HepG2 (cell line): ENCODE measurements around the gene TCF25. TPM values are rescaled to one million over a fixed set of nuclear protein-coding genes. Genes with fewer than 3 reads are reported as not detected.
A peak's percentile ranks its signal among the peaks of the same experiment; 100 is the strongest.

Experiments used
- ATF7 ChIP-seq, 2 experiments: fragments of 450-650 bp in 1 of 2; sonication (generic) in 1 of 2; formaldehyde crosslinking in 1 of 2; IDR thresholded peaks; 2 replicates each; pipeline versions ENCODE4 v1.4.0 to v1.6.1; 2016 to 2020; ENCODE audit warnings: antibody characterized with exemption in 1 of 2, mild to moderate bottlenecking in 1 of 2, missing genetic modification reagents in 1 of 2
- BRD4 ChIP-seq: sonication (generic); formaldehyde crosslinking; IDR thresholded peaks from 2 replicates; pipeline ENCODE4 v1.4.0; 2020; ENCODE audit warnings: missing genetic modification reagents
- HHEX ChIP-seq: IDR thresholded peaks from 2 replicates; pipeline ENCODE4 v1.6.1; 2016; ENCODE audit warnings: control low read depth
- IRF2 ChIP-seq: IDR thresholded peaks from 2 replicates; pipeline ENCODE4 v1.6.1; 2018; ENCODE audit warnings: missing genetic modification reagents, missing compliant biosample characterization
- MTF1 ChIP-seq: sonication (generic); formaldehyde crosslinking; IDR thresholded peaks from 2 replicates; pipeline ENCODE4 v1.5.0; 2020; ENCODE audit warnings: missing genetic modification reagents
- PHF20 ChIP-seq: sonication (generic); formaldehyde crosslinking; IDR thresholded peaks from 2 replicates; pipeline ENCODE4 v1.5.0; 2020; ENCODE audit warnings: mild to moderate bottlenecking, missing genetic modification reagents
- SIN3A ChIP-seq: IDR thresholded peaks from 2 replicates; pipeline ENCODE4 v1.6.1; 2011; ENCODE audit warnings: low read depth, mild to moderate bottlenecking, control low read depth, low read length, borderline replicate concordance
- ZNF10 ChIP-seq: sonication (generic); formaldehyde crosslinking; IDR thresholded peaks from 2 replicates; pipeline ENCODE4 v1.4.0; 2020; ENCODE audit warnings: mild to moderate bottlenecking, low read depth, missing genetic modification reagents, borderline replicate concordance
- ZNF24 ChIP-seq: fragments of 450-650 bp; IDR thresholded peaks from 2 replicates; pipeline ENCODE4 v1.6.1; 2017; ENCODE audit warnings: antibody characterized with exemption, mild to moderate bottlenecking
- ZNF337 ChIP-seq: sonication (generic); formaldehyde crosslinking; IDR thresholded peaks from 2 replicates; pipeline ENCODE4 v1.5.1; 2020; ENCODE audit warnings: missing genetic modification reagents, low read depth, mild to moderate bottlenecking, borderline replicate concordance
- ZNF34 ChIP-seq: sonication (generic); formaldehyde crosslinking; IDR thresholded peaks from 2 replicates; pipeline ENCODE4 v1.4.0; 2020; ENCODE audit warnings: mild to moderate bottlenecking, missing genetic modification reagents, borderline replicate concordance
- ZNF432 ChIP-seq: sonication (generic); formaldehyde crosslinking; IDR thresholded peaks from 2 replicates; pipeline ENCODE4 v1.5.0; 2020; ENCODE audit warnings: missing genetic modification reagents, mild to moderate bottlenecking, borderline replicate concordance
- ZNF792 ChIP-seq: IDR thresholded peaks from 2 replicates; pipeline ENCODE4 v1.6.1; 2016
- polyA plus RNA-seq, 8 experiments: library from polyadenylated mRNA; depleted of rRNA in 3 of 8; stranded (reverse) in 7 of 8; unstranded in 1 of 8; fragments of >200 nt; fragmentation: Illumina TruSeq in 4 of 8; extraction: Trizol in 4 of 8; gene quantifications; 2 replicates each; pipeline versions ENCODE4 v1.2.1 to v1.2.3, GENCODE V29; 2011 to 2016; ENCODE audit warnings: low read depth in 4 of 8, missing spikeins in 1 of 8, mixed read lengths in 1 of 8; ENCODE audit not compliant: insufficient read depth in 1 of 8
- total RNA-seq, 5 experiments: library from RNA; depleted of rRNA; stranded (reverse); fragments of >200 nt; fragmentation: Illumina TruSeq; extraction: Trizol; gene quantifications; 2 replicates each; pipeline ENCODE4 v1.2.3, GENCODE V29; 2016; ENCODE audit warnings: low read depth in 1 of 5
- TF ChIP-seq, protein P1 (sequence below): sonication (generic); formaldehyde crosslinking; IDR thresholded peaks from 2 replicates; pipeline ENCODE4 v1.4.0; 2020; ENCODE audit warnings: missing genetic modification reagents, mild to moderate bottlenecking, borderline replicate concordance
- TF ChIP-seq, protein P2 (sequence below): sonication (generic); formaldehyde crosslinking; IDR thresholded peaks from 2 replicates; pipeline ENCODE4 v1.4.0; 2020; ENCODE audit warnings: mild to moderate bottlenecking, missing genetic modification reagents
- TF ChIP-seq, protein P3 (sequence below): sonication (generic); formaldehyde crosslinking; IDR thresholded peaks from 2 replicates; pipeline ENCODE4 v1.8.0; 2022; ENCODE audit warnings: mild to moderate bottlenecking, missing genetic modification reagents, moderate library complexity
- TF ChIP-seq, protein P4 (sequence below): sonication (generic); formaldehyde crosslinking; IDR thresholded peaks from 2 replicates; pipeline ENCODE4 v1.8.1; 2023; ENCODE audit warnings: mild to moderate bottlenecking, missing genetic modification reagents
- TF ChIP-seq, protein P5 (sequence below): IDR thresholded peaks from 2 replicates; pipeline ENCODE4 v1.6.1; 2016; ENCODE audit warnings: missing genetic modification reagents, missing compliant biosample characterization

Gene TCF25
- total and polyA plus RNA-seq, 2 of the 13 experiments (the other 11 are each of a cell fraction or from before 2014, with no cell fraction given): 138 to 206 TPM

DNA sequence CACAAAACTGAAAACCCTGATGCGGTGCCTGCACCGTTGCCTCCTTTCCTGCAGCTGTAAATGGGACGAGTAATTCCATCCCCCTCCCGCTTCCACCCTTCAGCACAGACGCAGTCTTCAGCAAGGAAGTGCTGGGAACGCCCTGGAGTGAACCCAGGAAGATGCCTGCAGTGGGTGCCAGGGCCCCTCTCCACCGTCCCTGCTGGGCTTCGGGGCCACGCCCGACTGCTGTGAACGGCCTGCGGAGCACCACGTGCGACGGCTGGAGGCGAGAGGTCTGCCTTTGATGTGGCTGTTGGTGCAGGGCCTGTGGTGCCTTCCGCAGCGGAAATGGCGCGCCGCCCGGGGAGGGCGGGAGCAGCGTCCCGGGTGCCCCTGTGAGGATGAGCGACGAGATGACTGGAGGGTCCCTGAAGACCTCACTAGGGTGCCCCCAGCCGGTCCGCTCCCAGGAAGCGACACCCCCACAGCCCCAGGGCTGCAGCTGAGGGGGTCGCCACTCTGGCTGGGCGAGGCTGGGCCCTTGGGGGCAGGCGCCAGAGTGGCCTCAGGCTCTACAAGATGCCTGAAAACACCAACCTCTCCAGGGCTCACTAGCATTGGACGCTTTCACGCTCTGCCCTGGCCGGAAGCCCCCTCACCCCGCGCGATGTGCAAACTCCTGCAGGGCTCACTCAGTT, 44.5 kb downstream of the TCF25 start (continued):
- TF ChIP-seq, protein P1, sequence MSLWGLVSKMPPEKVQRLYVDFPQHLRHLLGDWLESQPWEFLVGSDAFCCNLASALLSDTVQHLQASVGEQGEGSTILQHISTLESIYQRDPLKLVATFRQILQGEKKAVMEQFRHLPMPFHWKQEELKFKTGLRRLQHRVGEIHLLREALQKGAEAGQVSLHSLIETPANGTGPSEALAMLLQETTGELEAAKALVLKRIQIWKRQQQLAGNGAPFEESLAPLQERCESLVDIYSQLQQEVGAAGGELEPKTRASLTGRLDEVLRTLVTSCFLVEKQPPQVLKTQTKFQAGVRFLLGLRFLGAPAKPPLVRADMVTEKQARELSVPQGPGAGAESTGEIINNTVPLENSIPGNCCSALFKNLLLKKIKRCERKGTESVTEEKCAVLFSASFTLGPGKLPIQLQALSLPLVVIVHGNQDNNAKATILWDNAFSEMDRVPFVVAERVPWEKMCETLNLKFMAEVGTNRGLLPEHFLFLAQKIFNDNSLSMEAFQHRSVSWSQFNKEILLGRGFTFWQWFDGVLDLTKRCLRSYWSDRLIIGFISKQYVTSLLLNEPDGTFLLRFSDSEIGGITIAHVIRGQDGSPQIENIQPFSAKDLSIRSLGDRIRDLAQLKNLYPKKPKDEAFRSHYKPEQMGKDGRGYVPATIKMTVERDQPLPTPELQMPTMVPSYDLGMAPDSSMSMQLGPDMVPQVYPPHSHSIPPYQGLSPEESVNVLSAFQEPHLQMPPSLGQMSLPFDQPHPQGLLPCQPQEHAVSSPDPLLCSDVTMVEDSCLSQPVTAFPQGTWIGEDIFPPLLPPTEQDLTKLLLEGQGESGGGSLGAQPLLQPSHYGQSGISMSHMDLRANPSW (CRISPR knock-in tag): no peak; the same call in none of the 2 replicates
- no peak for TF ChIP-seq ATF7 (IDR thresholded peaks at IDR 0.05)
- TF ChIP-seq ATF7 (CRISPR knock-in tag; IDR thresholded peaks at IDR 0.05): peak; percentile 89
- peak; percentile 90 for TF ChIP-seq ZNF34 (CRISPR knock-in tag)
- TF ChIP-seq, protein P2, sequence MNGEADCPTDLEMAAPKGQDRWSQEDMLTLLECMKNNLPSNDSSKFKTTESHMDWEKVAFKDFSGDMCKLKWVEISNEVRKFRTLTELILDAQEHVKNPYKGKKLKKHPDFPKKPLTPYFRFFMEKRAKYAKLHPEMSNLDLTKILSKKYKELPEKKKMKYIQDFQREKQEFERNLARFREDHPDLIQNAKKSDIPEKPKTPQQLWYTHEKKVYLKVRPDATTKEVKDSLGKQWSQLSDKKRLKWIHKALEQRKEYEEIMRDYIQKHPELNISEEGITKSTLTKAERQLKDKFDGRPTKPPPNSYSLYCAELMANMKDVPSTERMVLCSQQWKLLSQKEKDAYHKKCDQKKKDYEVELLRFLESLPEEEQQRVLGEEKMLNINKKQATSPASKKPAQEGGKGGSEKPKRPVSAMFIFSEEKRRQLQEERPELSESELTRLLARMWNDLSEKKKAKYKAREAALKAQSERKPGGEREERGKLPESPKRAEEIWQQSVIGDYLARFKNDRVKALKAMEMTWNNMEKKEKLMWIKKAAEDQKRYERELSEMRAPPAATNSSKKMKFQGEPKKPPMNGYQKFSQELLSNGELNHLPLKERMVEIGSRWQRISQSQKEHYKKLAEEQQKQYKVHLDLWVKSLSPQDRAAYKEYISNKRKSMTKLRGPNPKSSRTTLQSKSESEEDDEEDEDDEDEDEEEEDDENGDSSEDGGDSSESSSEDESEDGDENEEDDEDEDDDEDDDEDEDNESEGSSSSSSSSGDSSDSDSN (CRISPR knock-in tag): peak; percentile 97
- peak; percentile 100 for TF ChIP-seq ZNF792 (CRISPR knock-in tag)
- TF ChIP-seq HHEX (CRISPR knock-in tag): peak; percentile 68; the same call in 1 of the 2 replicates
- TF ChIP-seq ZNF10 (CRISPR knock-in tag): 0 out of 2 replicates have a peak, but pooled peaks have one; percentile 76
- TF ChIP-seq, protein P3, sequence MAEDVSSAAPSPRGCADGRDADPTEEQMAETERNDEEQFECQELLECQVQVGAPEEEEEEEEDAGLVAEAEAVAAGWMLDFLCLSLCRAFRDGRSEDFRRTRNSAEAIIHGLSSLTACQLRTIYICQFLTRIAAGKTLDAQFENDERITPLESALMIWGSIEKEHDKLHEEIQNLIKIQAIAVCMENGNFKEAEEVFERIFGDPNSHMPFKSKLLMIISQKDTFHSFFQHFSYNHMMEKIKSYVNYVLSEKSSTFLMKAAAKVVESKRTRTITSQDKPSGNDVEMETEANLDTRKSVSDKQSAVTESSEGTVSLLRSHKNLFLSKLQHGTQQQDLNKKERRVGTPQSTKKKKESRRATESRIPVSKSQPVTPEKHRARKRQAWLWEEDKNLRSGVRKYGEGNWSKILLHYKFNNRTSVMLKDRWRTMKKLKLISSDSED (CRISPR knock-in tag): peak; percentile 88; the same call in 1 of the 2 replicates
- TF ChIP-seq, protein P4, sequence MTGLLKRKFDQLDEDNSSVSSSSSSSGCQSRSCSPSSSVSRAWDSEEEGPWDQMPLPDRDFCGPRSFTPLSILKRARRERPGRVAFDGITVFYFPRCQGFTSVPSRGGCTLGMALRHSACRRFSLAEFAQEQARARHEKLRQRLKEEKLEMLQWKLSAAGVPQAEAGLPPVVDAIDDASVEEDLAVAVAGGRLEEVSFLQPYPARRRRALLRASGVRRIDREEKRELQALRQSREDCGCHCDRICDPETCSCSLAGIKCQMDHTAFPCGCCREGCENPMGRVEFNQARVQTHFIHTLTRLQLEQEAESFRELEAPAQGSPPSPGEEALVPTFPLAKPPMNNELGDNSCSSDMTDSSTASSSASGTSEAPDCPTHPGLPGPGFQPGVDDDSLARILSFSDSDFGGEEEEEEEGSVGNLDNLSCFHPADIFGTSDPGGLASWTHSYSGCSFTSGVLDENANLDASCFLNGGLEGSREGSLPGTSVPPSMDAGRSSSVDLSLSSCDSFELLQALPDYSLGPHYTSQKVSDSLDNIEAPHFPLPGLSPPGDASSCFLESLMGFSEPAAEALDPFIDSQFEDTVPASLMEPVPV (CRISPR knock-in tag): peak; percentile 98
- TF ChIP-seq, protein P5, sequence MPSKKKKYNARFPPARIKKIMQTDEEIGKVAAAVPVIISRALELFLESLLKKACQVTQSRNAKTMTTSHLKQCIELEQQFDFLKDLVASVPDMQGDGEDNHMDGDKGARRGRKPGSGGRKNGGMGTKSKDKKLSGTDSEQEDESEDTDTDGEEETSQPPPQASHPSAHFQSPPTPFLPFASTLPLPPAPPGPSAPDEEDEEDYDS (CRISPR knock-in tag): peak; percentile 85
- no peak for TF ChIP-seq SIN3A
- no peak for TF ChIP-seq ZNF432 (CRISPR knock-in tag)
- TF ChIP-seq ZNF24: no peak
- peak; percentile 88; the same call in 1 of the 2 replicates for TF ChIP-seq ZNF337 (CRISPR knock-in tag)
- peak; percentile 64; the same call in 1 of the 2 replicates for TF ChIP-seq PHF20
- TF ChIP-seq MTF1 (CRISPR knock-in tag): peak; percentile 82; the same call in 1 of the 2 replicates
- TF ChIP-seq BRD4 (CRISPR knock-in tag): peak; percentile 99
- peak; percentile 97 for TF ChIP-seq IRF2 (CRISPR knock-in tag)
